Anterior cingulate cortex (tissue), 58 donors: Measurements from ENCODE around the gene ENPP3.
"Not testable (repeated sequence)": the region's sequence is repeated elsewhere in the genome, so short reads cannot be mapped to it uniquely, and the experiment has no call there.

Experiments used
- DNase-seq, 58 donors: peaks; one replicate each; lab custom pipeline; 2025; lab: John Stamatoyannopoulos, UW

Gene ENPP3

DNA sequence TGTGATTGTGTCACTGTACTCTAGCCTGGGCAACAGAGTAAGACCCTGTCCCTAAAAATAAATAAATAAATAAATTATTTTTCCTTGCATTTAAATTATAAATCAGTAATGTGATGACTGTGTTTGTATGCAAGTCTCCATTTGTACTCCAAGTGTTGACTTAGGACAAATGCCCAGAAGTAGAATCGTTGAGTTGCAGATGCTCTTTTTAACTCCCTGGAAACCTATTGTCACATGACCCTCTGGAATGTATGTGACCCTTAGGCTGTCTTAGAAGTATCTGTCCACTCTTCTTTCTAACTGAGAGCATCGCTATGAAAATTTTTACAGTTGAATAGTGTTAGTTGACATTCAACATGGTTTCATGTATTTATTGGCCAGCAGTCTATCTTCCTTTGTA lies 45.3 kb downstream of the ENPP3 start:
- no peak for DNase-seq

DNA sequence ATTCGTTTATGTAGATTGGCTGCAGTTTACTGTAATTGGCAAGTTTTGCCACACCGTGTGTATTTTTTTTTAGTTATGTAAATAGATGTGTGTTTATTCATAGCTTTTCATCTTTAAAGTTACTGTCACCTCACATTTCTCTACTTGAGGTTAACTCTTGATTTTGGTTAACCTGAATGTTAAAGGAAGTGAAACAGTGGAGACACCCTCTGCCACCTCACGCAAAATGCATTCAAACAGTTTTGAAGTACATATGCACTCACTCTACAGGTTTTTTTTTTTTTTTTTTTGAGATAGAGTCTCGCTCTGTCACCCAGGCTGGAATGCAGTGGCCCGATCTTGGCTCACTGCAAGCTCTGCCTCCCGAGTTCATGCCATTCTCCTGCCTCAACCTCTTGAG lies 46.4 kb downstream of the ENPP3 start:
- no peak for DNase-seq

DNA sequence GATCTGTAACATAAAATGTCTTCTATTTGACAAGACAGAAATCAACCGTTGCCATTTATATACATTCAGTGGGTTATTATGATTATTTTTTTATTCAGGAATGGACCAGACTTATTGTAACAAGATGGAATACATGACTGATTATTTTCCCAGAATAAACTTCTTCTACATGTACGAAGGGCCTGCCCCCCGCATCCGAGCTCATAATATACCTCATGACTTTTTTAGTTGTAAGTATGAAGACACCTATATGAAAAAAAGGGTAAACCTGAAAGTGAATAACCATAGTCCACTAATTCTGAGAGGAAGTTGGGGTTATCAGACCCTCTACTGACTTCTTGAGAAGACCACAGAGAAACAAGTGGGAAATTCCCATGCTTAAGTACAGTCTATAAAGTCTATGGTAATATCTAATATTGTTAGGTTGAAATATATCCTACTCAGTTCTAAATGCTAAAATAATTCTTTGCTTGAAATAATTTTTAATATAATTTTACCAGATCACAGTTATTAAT lies 48.2 kb downstream of the ENPP3 start:
- no peak for DNase-seq

DNA sequence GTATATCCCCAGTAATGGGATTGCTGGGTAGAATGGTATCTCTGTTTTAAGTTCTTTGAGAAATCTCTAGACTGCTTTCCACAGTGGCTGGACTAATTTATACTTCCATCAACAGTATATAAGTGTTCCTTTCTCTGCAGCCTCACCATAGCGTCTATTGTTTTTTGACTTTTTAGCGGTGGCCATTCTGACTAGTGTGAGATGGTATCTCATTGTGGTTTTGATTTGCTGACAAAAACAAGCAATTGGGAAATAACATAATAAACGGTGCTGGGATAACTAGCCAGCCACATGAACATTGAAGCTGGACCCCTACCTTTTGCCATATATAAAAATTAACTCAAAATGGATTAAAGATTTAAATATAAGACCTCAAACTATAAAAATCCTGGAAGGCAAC lies 49.9 kb downstream of the ENPP3 start:
- no peak for DNase-seq

DNA sequence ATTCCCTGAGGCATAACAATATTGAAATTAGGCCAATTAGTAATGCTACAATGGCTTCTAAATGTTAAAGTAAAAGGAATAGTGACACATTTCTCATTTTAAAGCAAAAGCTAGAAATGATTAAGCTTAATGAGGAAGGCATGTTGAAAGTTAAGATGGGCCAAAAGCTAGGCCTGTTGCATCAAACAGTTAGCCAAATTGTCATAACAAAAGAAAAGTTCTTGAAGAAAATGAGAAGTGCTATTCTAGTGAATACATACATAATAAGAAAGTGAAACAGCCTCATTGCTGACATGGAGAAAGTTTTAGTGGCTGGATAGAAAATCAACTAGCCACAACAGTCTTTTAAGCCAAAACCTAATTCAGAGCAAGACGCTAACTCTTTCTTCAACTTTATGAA lies 51.2 kb downstream of the ENPP3 start:
- no peak for DNase-seq

DNA sequence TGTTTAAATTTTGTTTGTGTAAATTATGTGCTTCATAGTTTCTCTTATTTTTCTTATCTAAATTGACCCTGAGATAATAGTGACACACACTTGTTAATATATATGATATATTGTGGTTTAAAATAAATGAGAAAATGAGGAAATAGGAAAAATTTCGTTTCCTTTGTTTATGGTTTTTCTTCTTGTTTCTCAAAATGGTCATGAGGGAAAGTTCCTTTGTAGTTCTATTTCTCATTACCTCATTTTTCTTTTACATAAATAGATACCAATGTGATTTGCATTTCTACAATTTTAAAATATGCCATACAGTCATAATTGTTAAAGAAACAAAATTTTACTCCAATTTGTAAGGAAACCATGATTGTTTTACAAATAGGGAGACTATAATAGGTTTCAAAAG lies 54.9 kb downstream of the ENPP3 start:
- DNase-seq = no peak

DNA sequence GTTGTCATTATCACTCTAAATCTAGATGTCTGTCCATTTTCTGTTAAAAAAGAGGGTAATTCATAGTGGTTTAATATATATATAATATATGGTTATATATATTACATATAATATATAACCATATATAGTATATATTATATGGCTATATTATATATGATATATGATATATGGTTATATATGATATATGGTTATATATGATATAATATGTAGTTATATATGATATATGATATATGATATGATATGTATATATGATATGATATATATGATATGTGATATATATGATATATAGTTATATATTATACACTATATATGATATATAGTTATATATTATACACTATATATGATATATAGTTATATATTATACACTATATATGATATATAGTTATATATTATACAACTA lies 55.5 kb downstream of the ENPP3 start:
- no peak for DNase-seq

DNA sequence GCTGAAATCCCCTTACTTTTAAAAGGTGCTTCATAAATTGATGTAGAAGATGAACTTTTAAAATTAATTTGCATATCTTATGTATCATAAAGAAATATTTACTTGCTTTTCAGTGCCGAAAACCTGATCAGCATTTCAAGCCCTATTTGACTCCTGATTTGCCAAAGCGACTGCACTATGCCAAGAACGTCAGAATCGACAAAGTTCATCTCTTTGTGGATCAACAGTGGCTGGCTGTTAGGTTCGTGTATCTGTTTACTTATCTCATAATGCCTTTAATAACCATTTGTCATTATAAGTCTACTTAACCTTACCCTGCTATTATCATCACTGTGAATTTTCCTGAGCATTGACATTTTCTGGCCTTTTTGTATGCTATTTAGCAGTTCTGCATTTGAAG lies 56.3 kb downstream of the ENPP3 start:
- no peak for DNase-seq

DNA sequence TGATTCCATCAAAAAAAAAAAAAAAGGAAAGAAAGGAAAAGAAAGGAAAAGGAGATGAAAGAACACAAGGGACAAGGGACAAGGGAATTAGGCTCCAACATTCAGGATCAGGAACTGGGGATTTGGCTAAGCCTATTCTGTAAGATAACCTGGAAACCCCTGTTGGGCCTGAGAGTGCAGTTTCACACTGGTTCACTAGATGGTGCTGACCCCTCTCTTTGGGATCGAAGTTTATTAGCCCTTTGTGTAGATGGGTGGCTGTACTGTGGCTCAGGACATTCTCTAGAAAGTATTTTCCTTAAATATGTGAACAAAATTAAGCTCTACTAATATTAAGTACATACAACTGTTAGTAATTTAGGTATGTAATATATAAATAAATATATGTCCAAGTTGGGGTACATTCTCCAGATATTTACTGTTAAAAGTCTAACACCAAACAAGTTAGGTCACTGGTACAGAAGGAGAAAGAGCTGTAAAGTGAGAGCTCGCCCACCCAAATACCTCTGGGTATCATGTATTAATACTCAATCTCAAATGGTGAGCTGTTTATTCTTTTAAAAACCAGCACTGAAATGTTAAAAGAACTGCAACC lies 57.8 kb downstream of the ENPP3 start:
- DNase-seq = peak in 27 of 58 donors; percentile 0 to 46 (median 9)

DNA sequence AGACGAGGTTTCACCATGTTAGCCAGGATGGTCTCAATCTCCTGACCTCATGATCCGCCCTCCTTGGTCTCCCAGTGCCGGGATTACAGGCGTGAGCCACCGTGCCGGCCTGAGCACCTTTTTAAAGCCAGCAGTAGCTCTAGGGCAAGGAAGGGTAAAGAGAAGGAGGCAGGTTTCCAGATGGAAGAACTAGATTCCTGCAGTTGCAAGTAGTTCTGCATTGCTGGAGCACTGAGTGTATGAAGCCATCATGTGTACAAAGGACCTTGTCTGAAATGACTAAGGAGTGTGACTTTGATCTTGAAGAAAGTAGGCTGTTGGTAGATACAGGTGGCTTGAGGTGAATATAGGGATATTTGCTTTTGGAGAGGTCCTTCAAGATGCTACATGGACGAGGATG lies 59.9 kb downstream of the ENPP3 start:
- DNase-seq = no peak

DNA sequence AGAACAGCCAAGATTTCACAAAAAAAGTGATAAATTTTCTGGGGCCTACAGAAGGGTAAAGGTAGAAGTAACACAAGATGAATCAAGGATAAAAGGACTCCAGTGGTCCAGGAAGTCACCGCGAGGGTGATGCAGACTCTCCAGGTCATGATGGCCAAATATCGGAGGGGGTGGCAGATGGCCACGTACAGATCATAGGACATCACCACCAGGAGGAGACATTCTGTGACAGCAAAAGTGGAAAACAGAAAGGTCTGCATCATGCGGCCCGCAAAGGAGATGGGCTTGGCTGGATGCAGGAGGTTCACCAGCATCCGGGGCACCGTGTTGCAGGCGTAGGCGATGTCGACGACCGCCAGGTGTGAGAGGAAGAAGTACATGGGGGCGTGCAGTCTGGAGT lies 63.7 kb downstream of the ENPP3 start:
- DNase-seq = not testable (repeated sequence)

DNA sequence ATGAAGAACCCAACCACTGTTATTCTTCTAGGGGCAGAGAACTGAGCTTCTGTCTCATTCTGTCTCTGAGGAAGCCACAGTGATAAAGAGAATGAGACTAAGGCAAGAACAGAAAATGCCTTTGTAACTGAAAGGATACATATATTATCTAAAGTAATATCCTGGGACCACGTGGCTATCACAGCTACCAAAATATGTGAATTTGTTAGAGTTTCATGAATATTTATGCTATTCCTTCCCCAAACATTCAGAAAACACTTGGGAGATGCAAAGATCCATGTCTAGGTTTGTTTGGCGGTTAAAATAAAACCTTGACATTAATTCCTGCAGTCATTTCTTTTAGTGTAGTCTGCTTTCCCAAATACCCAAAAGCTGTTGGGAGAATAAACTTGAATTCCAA lies 66.8 kb downstream of the ENPP3 start:
- not testable (repeated sequence) for DNase-seq

DNA sequence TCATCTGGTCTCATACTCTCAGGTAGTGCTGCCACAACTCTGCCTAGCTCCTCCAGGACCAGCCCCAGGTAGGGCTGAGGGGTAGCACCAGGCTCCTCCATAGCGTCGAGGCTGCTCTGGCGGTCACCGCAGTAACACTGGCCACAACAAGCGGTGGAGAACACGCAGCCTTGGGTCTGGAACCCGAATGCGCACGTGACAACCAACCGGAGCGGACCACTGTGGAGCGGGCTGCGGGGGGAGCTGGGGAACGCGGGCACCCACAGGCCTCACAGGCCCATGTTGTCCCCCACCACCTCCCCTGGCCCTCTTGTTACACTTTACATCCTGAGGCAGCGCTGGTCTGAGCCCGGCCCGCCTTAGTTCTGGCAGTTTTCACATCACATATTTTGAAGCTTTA lies 73.8 kb downstream of the ENPP3 start, which contains the start of gene CTAGE9:
Gene CTAGE9, minus strand, starts transcription at position 101 of the 400 bp plus-strand sequence. Its CDS starts 0 bp downstream, at position 101.
- DNase-seq = not testable (repeated sequence)

DNA sequence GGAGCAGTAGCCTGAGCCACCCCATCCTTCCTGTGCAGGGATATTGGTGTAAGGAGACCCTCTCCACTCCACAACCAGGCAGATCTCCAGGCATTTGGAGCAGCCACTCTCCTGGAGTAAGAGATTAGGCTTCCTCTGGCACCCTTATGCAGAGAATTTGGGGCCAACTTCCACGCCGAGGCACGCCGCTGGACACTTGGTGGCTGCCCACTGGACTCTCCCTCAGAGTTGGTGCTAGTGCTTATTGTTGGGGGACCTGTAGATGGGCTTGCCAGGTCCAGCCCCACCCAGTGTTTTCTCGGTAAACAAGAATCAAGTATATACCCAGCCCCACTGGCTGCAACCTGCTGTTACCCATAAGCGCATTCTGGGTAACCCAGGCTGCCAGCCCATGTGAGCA lies 78.5 kb downstream of the ENPP3 start:
- not testable (repeated sequence) for DNase-seq

DNA sequence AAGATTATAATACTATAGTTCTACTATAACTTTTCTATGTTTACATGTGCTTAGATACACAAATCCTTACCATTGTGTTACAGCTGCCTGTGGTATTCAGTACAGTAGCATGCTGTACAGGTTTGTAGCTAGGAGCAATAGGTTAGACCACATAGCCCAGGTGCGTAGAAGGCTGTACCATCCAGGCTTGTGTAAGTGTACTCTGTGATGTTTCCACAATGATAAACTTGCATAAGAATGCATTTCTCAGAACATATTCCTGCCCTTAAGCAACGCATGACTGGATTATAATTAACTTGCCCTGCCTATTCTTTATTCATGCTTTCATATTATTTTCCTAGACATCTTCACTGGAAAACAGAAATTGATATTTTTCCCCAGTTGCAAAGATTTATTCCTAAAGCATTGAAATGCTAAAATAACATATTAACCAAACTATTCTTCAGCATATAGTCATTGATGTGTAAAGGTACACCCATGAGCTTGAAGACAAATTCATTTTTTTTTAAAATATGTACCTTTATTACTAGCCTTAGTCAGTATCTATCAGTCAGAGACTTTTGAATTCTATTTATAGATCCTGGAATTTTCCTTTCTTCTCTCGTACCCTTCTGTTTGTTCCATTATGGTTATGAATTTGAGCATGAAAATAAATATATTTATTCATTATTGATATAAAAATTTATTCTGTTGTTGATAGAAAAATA lies 80.9 kb downstream of the ENPP3 start:
- no peak for DNase-seq

DNA sequence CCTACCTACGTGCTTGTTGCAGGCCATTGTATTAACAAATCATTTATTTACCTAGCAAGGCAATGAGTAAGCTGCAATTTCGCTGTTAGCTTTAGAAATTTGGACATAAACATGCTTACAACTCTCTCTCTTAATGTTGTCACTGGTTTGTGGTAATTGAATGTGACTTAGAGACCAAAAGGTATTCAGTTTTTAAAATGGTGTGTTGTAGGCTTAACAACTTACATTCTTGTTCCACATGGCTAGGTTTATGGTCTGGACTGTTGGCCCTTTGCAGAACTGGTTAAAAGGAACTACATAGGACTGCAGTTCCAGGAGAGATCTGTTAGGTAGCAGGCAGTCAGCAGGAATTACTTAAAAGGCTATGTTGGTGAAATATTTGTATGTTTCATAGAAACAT lies 84.1 kb downstream of the ENPP3 start:
- DNase-seq = no peak

DNA sequence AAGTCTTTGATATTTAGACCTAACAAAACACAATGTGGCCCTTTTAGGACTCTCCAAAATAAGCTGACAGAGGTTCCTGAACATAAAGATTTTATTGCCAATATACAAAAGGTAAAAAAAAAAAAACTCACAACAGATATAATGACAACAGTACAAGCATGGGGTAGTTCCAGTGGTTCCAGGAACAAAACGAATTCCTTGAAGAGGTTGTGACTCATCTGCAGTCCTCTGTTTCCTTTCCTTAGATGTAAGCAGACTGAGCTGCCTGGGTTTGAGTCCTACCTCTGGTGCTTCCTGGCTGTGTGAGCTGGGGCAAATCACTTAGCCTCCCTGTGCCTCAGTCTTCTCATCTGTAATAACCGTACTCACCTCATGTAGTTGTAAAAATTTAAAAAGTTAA lies 87.0 kb downstream of the ENPP3 start:
- DNase-seq = no peak

DNA sequence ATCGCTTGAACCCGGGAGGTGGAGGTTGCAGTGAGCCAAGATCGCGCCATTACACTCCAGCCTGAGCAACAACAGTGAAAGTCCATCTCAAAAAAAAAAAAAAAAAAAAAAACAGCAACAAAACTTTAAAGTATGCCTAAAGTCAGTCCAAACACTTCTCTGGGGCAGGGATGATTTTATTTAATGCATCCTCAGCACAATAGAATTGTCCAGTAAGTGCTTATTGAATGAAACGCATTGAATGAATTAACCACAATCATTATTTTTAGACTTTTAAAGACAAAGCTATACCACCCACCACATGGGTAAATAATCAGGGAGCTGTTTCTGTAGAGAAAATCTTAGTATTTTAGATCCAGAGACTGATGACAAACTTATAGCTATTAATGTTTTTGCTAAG lies 90.4 kb downstream of the ENPP3 start:
- no peak for DNase-seq

DNA sequence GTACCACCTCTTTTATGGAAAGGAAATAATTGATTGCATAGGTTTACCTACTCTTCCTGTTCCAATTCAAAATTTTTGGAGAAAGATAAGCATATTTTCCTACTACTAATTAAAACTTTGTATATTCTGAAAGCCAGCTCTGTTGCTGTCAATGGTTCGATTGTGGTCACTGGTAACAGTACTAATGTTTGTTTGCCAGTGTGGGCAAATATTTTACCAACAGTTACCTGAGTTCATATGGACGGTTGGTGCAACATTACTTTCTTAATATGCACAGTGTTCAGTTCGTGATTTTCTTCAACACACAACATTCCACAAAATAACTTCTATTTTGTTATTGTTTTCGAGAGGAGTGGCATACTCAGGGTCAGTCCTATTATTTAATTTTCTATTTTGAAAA lies 90.8 kb downstream of the ENPP3 start:
- no peak for DNase-seq

DNA sequence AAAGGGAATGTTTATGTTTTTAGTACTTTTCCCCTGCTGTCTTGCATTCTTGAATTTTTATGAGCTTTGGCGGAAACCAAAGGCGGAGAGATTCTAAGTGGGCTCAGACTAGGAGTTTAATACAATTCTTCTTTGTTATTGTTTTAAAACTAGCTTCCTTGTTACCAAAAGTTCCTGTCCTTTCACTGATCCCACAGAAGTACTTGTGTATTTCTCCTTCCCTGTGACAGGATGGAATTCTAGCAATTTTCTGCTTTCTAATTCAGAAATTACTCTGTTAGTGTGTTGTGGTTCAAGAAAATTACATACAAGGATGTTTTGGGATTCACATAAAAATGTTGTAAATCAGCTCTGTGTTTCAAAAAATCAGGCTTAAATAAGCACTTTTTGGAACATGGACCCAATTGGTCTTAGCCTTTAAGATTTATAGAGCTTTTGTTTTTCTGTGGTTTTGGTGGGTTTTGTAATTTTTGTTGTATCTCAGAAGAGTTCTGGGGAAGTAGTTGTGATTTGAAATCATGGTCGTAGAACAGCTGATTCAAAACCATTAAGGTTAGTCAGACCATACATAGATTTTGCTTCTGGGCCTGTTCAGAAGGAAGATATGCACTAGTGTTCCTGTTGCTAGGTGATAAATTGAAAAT lies 91.3 kb downstream of the ENPP3 start:
- DNase-seq = no peak

DNA sequence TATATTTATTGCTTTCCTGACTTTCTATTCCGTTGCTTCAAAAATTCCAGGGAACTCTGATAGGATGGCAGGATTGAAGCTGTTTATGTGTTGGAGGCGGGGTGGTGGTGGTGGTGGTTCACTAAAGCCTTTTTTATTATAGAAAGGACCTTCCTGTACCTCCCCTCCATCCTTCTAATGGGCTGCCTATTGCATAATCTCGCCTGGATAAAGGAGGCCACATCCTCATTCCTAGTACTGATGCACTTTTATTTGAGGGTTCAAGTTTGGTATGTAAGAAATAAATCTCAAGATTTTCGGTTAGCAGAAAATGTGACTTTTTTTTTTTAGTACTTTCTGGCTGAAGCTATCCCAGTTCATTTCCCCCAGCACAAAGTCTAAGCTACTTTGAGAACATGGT lies 92.4 kb downstream of the ENPP3 start:
- DNase-seq = no peak

DNA sequence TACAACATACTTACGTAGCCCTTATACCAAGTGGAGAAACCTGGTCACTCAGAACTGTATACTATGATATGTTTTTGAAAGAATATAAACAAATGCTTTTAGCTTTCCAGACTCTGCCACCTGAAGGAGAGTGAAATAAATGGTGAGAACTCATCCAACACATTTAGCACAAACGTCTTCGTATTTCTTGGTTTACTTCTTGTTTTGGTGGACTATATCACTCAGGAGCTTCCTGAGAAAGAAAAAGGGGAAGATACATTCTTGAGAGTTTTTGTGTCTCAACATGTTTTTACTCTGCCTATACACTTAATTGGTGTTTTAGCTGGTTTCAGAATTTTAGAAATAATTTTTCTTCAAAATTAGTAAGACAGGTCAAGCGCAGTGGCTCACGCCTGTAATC lies 93.2 kb downstream of the ENPP3 start:
- no peak for DNase-seq
